A549 (cell line): ENCODE data around the gene VCL.

Experiments used
- CEBPB ChIP-seq, 2 experiments: fragments of >200 bp in 1 of 2; sonication (Bioruptor Twin) in 1 of 2; formaldehyde crosslinking in 1 of 2; IDR thresholded peaks; 2 replicates each; pipeline ENCODE4 v1.6.1; 2012 to 2016
- HDAC2 ChIP-seq: fragments of 200-600 bp; sonication (generic); IDR thresholded peaks from 2 replicates; pipeline ENCODE4 v1.6.1; 2016
- MAFK ChIP-seq: fragments of 450-650 bp; IDR thresholded peaks from 2 replicates; pipeline ENCODE4 v1.6.1; 2014; ENCODE audit not compliant: partially characterized antibody
- NFE2L2 ChIP-seq: fragments of 150-350 bp; conservative IDR thresholded peaks from 2 replicates; pipeline ENCODE4 v1.6.1; 2014; ENCODE audit warnings: low read length
- PHF8 ChIP-seq: fragments of 200-600 bp; sonication (generic); IDR thresholded peaks from 2 replicates; pipeline ENCODE4 v1.6.1; 2016; ENCODE audit warnings: low read depth, mild to moderate bottlenecking, antibody characterized with exemption, moderate library complexity, borderline replicate concordance
- POLR2AphosphoS2 ChIP-seq: conservative IDR thresholded peaks from 2 replicates; pipeline ENCODE4 v1.6.1; 2012; ENCODE audit warnings: low read length, improper control_type of control experiment, inconsistent platforms
- RAD21 ChIP-seq, 2 experiments: fragments of >200 bp in 1 of 2; sonication (Bioruptor Twin) in 1 of 2; formaldehyde crosslinking in 1 of 2; IDR thresholded peaks in 1 of 2; conservative IDR thresholded peaks in 1 of 2; 2 replicates in 1 of 2; 3 replicates in 1 of 2; pipeline ENCODE4 v1.6.1; 2012 to 2018; ENCODE audit warnings: inconsistent platforms in 1 of 2
- RFX5 ChIP-seq: fragments of 450-650 bp; IDR thresholded peaks from 2 replicates; pipeline ENCODE4 v1.7.1; 2014; ENCODE audit warnings: antibody characterized with exemption, mild to moderate bottlenecking, moderate library complexity
- TF ChIP-seq, protein P1 (sequence below): IDR thresholded peaks from 2 replicates; pipeline ENCODE4 v1.6.1; 2012
- TF ChIP-seq, protein P2 (sequence below): fragments of >200 bp; sonication (Bioruptor Twin); formaldehyde crosslinking; IDR thresholded peaks from 3 replicates; pipeline ENCODE4 v1.5.1; 2016

DNA sequence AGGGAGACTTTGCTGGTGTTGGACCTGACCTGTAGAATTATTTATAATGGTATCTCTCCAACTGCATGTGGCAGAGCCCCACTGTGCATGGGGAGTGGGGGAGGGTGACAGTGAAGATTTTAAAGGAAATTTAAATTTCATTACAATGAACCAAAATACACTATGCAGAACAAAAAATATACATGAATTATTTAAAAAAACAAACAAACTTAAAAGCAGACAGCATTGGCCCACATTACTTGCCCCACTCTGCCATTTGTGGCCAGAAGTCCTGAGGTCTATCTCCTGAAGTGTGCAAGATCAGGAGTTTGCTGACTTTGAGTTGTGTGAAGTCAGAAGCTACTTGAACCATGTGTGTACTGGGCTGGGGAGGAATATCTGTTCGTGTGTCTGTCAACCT is 112.2 kb downstream of the VCL start:
- TF ChIP-seq, protein P1, sequence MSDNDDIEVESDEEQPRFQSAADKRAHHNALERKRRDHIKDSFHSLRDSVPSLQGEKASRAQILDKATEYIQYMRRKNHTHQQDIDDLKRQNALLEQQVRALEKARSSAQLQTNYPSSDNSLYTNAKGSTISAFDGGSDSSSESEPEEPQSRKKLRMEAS, result no peak
- TF ChIP-seq, protein P2, sequence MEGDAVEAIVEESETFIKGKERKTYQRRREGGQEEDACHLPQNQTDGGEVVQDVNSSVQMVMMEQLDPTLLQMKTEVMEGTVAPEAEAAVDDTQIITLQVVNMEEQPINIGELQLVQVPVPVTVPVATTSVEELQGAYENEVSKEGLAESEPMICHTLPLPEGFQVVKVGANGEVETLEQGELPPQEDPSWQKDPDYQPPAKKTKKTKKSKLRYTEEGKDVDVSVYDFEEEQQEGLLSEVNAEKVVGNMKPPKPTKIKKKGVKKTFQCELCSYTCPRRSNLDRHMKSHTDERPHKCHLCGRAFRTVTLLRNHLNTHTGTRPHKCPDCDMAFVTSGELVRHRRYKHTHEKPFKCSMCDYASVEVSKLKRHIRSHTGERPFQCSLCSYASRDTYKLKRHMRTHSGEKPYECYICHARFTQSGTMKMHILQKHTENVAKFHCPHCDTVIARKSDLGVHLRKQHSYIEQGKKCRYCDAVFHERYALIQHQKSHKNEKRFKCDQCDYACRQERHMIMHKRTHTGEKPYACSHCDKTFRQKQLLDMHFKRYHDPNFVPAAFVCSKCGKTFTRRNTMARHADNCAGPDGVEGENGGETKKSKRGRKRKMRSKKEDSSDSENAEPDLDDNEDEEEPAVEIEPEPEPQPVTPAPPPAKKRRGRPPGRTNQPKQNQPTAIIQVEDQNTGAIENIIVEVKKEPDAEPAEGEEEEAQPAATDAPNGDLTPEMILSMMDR, result no peak
- no peak for TF ChIP-seq HDAC2
- TF ChIP-seq PHF8, result no peak
- TF ChIP-seq NFE2L2, result no peak
- TF ChIP-seq RAD21 (conservative IDR thresholded peaks at IDR 0.05 in 1 of 2, IDR thresholded peaks at IDR 0.05 in 1 of 2), result no peak
- no peak for TF ChIP-seq MAFK
- no peak for TF ChIP-seq RFX5
- no peak for TF ChIP-seq CEBPB (IDR thresholded peaks at IDR 0.05)
- TF ChIP-seq POLR2AphosphoS2, result no peak
